GM18907 (cell line): ENCODE measurements around the gene IQCM.

Experiments
- ATAC-seq: cut with Tn5 transposase; IDR thresholded peaks from one replicate; pipeline ENCODE4 v1.9.1; 2021; ENCODE audit warnings: mild to moderate bottlenecking, moderate library complexity; ENCODE audit not compliant: unreplicated experiment

The IQCM gene

GRCh38 chr4:149784018-149784417 lies 31.6 kb downstream of the IQCM start:
- ATAC-seq: no peak

GRCh38 chr4:149781150-149781549 lies 34.5 kb downstream of the IQCM start:
- no peak for ATAC-seq

GRCh38 chr4:149768477-149768876 lies 47.2 kb downstream of the IQCM start:
- no peak for ATAC-seq

- no peak for ATAC-seq
These were observed 49.5 kb downstream of the IQCM start for GRCh38 chr4:149766135-149766534.

DNA sequence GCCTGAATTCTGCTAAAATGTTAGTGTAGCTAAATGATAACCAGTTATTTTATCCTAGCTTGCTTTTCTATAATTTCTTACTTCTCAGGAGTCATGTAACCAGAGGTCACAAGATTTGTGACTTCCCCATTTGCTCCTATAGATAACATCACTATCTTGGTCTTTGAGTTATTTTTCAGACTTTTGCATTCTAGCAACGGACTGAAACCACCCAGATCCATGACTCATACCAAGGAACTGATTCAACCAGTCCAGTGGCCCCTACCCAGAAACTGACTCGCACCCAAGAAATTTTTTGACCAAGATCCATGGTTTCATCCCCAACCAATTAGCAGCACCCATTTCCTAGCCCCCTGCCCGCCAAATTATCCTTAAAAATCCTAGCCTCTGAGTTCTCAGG lies 50.0 kb downstream of the IQCM start:
- no peak for ATAC-seq

GRCh38 chr4:149755969-149756368 lies 59.7 kb downstream of the IQCM start:
- no peak for ATAC-seq

DNA sequence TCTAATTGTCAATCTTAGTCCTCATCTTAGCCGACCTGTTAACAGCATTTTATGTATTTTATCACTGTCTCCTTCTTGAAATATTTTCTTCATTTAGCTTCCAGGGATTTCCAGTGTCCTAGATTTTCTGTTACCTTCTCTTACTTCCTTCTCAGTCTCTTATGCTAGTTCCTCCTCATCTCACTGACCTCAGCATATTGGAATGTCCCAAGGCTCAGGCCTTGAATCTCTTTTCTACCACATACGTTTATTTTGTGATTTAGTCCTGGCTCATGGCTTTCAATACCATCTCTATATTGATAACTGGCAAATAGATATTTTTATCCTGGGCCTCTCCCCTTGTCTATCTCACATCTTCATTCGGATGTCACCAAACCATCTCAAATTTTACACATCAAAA lies 61.1 kb downstream of the IQCM start:
- no peak for ATAC-seq

DNA sequence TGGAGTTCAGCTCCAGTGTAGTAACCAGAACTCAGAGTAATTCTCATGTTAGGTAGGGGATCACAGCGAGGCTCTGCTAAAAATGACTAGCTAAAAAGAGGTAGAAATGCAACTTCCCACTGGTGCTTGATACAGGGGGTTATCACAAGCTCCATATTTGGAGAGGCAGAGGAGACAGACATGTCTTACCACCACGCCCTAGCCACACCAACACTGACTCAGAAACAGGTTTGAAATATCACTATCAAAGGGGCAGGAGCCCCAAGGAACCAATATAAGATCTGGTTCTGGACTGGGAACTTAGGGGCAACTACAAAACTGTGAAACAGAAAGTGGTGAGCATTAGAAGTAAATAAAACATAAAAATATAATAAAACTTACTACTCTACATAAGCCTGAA lies 62.9 kb downstream of the IQCM start:
- no peak for ATAC-seq

GRCh38 chr4:149751174-149751573 lies 64.5 kb downstream of the IQCM start:
- ATAC-seq: no peak

DNA sequence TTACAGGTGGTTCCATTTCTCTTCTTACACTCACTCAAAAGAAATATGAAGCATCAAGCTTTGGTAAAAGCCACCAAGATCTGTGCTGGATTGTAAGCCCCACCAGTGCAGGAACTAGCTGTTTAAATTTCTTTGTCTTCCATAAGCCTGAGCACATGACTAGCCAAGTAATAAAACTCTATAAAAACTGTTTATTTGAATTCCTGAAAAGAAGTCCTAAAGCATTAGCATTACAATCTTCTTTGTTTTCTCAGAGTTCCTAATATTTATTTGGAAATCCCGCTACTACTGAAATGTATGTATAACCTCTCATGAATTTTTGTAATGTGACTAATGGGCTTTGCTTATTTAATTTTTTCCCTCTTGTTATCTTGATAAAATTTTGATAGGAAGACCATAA lies 65.9 kb downstream of the IQCM start:
- ATAC-seq: no peak

- ATAC-seq: no peak
These were observed 68.0 kb downstream of the IQCM start for GRCh38 chr4:149747646-149748045.

DNA sequence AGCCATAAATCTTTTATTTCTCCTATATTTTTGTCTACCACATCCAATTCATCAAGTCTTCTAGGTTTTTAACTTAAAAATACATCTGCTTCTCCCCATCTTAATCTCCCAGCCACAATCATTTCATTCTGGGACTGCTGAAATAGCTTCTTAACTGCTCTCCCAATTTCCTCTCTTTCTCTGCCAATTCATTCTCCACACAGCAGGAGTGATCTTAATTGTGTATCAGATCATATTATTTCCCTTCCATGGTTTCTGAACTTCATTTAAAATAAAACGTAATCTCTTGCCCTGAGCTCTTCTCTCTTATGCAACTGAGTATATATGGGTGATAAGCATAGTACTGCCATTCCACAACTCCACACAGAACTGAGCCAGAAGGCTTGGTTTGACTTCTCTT lies 69.4 kb downstream of the IQCM start:
- ATAC-seq: no peak

DNA sequence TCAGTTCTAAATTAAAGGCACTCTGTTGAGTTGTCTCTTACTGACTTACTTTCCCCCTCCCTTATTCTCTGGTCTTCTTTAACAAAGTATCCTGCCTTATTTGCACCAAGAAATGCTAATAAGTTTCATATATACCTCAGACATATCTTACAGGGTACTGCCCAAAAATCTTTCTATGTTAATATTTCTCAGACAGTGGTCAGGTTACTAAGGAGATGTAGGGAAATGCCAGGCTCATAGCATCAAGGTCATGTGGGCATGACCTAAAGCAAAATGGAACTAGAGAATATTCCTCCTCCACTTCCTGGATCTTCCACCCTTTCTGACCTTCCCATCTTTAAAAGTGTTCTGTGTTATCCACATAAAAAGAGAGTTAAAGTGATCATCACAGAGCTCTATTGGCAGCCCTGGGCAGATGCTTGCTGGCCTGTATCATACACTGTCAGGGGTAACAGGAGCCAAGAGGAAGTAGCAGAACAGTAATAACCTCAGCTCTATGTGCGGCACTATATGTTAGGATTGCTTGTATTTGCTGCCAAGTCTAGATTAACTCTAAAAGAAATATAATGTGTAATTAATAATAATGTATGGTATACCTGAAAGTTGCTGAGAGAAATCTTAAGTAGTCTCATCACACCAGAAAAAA lies 74.3 kb downstream of the IQCM start:
- peak; percentile 81 for ATAC-seq

GRCh38 chr4:149738156-149738555 lies 77.5 kb downstream of the IQCM start:
- ATAC-seq: no peak

- no peak for ATAC-seq
These were observed 79.8 kb downstream of the IQCM start for GRCh38 chr4:149735796-149736195.

DNA sequence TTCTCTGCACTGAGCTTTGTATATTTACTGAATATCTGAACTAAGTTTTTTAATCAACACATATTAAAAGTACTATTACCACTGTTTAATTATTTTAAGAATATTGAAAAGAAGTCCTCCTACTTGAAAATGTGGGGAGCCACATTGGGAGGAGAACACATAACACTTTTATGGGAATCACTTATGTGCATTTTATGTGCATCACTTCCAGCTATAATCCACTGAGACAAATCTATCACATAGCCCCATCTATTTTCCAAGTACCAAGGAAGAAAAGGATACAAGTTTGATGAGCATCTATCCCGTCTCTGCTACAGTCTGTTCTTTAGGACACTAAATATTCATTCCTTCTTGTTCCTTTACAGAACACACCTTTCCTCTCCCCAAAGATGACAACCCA lies 87.2 kb downstream of the IQCM start:
- ATAC-seq: no peak

DNA sequence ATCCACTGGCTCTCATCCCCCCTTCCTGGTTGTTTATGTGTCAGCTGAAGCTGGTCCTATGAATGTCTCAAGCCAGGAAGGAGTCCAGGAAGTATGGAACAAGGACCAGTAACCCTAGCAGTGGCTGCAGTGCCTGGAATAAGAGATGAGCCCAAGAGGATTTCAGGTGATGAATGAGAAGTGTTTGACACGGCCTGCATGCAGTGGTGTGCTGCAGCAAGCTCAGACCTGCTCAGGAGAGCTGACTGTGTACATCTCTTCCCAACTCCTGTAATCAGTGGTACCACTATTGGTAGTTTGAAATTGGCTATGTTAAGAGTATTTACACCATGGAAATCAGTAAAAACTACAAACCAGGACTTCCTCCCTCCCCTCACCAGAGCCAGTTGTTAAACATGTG lies 88.0 kb downstream of the IQCM start:
- ATAC-seq: no peak

DNA sequence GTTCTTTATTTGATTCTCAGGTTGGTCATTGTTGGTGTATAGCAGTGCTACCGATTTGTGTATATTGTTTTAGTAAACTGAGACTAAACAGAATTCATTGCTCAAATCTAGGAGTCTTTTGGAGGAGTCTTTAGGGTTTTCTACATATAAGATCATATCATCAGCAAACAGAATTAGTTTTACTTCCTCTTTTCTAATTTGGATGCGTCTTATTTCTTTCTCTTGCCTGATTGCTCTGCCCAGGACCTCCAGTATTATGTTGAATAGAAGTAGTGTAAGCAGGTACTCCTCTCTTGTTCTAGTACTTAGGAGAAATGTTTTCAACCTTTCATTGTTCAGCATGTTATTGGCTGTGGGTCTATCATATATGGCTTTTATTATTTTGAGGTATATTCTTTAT lies 92.6 kb downstream of the IQCM start:
- ATAC-seq: no peak

DNA sequence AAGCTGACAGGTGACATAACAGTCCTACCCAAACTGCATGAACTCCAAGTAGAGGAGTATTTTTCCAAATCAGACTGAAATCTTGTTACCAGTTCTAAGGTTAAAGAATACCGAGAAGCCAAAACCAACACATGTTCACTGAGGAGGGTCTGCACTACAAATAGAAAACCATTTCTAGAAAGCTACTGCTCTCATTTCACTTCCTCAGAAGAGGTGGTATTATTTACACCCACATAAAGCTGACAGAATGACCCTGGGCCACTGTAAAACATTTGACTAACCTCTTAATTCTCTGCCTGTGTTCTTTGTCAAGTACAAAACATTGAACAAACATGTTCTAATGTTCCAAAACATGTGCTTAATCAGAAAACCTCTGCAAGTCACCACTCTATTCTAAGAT lies 95.8 kb downstream of the IQCM start:
- ATAC-seq: no peak

GRCh38 chr4:149719357-149719756 lies 96.3 kb downstream of the IQCM start:
- no peak for ATAC-seq

- no peak for ATAC-seq
These were observed 97.1 kb downstream of the IQCM start for GRCh38 chr4:149718500-149718899.

DNA sequence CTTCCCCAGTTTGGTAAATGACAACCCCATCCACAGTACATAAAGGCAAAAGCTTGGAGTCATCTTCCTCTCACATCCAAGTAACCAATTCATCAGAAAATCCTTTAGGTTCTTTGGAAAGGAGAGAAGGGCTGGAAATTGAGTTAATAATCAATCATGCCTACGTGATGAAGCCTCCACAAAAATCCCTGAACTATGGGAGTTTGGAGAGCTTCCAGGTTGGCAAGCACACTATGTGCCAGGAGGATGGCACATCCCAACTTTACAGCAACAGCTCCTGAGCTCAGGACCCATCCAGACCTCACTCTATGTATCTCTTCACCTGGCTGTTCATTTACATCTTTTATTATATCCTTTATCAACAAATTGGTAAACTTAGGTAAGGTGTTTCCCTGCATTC lies 98.9 kb downstream of the IQCM start:
- no peak for ATAC-seq

GRCh38 chr4:149715822-149716585 lies 99.6 kb downstream of the IQCM start:
- ATAC-seq: no peak
